ENCODE measurements around the gene C12orf60.

The C12orf60 gene

DNA sequence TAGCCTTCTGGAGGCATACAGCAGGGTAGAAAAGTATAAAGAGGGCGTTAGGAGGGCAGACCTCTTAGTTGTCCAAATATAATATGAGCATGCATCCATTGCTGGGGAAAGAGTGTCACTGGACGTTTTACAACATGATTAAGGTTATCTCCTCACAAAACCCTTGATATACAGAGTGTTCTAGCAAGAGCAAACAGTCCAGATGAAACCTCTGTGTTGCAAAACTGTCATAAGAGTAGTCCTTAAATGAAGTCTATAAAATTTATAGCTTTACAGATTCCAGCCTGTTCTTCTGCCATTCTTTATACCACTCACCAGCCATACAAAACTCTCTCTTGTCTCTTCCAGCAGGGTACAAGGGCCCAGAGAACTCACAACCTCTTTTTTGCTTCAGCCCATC is 21.9 kb upstream of the C12orf60 start:
- Histone ChIP-seq H3K9me3 (ENCODE audit: control insufficient read depth, insufficient read depth, low read depth, low read length) (no peaks in the 10 kb centered on the region), H3K4me3 (ENCODE audit: low read depth, low read length) (no peak overlapping the region), H3K36me3 (ENCODE audit: control insufficient read depth in 2 of 2, insufficient read depth in 1 of 2, low read length in 2 of 2) (peaks cover 8 to 27% of the 10 kb centered on the region in 2 experiments; a peak in 2 of 3 replicates), H3K27ac (ENCODE audit: extremely low read depth, low read depth, low read length) (no peak overlapping the region), H3K4me1 (ENCODE audit: control insufficient read depth, insufficient read depth, low read length) (peaks cover 7% of the 10 kb centered on the region; the same call in 1 of the 2 replicates)
- ChIA-PET POLR2A (interaction anchor here (2.0 kb wide), 2 partner anchors 10 to 12 kb away, joined by 6 to 8 read pairs; a partner anchor contains a TSS), CTCF (interaction anchor here (0.6 to 0.8 kb wide), 3 partner anchors 11 to 766 kb away, joined by 3 to 4 read pairs (median 4); no protein-coding TSS in a partner anchor)
- no peak for TF ChIP-seq ZNF132 (tag by site-specific recombination; IDR thresholded peaks at IDR 0.05; ENCODE audit: borderline replicate concordance)
- no peak for TF ChIP-seq ZNF785 (tag by site-specific recombination; IDR thresholded peaks at IDR 0.05)
- no peak for TF ChIP-seq ZNF629 (tag by site-specific recombination; IDR thresholded peaks at IDR 0.05)
- TF ChIP-seq ZBTB21 (tag by site-specific recombination; IDR thresholded peaks at IDR 0.05), result no peak
- TF ChIP-seq, protein P1, sequence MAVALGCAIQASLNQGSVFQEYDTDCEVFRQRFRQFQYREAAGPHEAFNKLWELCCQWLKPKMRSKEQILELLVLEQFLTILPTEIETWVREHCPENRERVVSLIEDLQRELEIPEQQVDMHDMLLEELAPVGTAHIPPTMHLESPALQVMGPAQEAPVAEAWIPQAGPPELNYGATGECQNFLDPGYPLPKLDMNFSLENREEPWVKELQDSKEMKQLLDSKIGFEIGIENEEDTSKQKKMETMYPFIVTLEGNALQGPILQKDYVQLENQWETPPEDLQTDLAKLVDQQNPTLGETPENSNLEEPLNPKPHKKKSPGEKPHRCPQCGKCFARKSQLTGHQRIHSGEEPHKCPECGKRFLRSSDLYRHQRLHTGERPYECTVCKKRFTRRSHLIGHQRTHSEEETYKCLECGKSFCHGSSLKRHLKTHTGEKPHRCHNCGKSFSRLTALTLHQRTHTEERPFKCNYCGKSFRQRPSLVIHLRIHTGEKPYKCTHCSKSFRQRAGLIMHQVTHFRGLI (tag by site-specific recombination; IDR thresholded peaks at IDR 0.05), result no peak
- TF ChIP-seq ZNF558 (tag by site-specific recombination; IDR thresholded peaks at IDR 0.05), result no peak
- no peak for TF ChIP-seq ZBTB8A (tag by site-specific recombination; IDR thresholded peaks at IDR 0.05)
- no peak for TF ChIP-seq ZIC2 (tag by site-specific recombination; IDR thresholded peaks at IDR 0.05)
- TF ChIP-seq ZNF837 (tag by site-specific recombination; IDR thresholded peaks at IDR 0.05), result no peak
- no peak for TF ChIP-seq ZNF223 (tag by site-specific recombination; IDR thresholded peaks at IDR 0.05)
- TF ChIP-seq, protein P2, sequence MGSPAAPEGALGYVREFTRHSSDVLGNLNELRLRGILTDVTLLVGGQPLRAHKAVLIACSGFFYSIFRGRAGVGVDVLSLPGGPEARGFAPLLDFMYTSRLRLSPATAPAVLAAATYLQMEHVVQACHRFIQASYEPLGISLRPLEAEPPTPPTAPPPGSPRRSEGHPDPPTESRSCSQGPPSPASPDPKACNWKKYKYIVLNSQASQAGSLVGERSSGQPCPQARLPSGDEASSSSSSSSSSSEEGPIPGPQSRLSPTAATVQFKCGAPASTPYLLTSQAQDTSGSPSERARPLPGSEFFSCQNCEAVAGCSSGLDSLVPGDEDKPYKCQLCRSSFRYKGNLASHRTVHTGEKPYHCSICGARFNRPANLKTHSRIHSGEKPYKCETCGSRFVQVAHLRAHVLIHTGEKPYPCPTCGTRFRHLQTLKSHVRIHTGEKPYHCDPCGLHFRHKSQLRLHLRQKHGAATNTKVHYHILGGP (tag by site-specific recombination; IDR thresholded peaks at IDR 0.05), result no peak
- TF ChIP-seq, protein P3, sequence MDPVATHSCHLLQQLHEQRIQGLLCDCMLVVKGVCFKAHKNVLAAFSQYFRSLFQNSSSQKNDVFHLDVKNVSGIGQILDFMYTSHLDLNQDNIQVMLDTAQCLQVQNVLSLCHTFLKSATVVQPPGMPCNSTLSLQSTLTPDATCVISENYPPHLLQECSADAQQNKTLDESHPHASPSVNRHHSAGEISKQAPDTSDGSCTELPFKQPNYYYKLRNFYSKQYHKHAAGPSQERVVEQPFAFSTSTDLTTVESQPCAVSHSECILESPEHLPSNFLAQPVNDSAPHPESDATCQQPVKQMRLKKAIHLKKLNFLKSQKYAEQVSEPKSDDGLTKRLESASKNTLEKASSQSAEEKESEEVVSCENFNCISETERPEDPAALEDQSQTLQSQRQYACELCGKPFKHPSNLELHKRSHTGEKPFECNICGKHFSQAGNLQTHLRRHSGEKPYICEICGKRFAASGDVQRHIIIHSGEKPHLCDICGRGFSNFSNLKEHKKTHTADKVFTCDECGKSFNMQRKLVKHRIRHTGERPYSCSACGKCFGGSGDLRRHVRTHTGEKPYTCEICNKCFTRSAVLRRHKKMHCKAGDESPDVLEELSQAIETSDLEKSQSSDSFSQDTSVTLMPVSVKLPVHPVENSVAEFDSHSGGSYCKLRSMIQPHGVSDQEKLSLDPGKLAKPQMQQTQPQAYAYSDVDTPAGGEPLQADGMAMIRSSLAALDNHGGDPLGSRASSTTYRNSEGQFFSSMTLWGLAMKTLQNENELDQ (tag by site-specific recombination; IDR thresholded peaks at IDR 0.05; ENCODE audit: low read depth), result no peak
- no peak for TF ChIP-seq ZNF473 (tag by site-specific recombination; IDR thresholded peaks at IDR 0.05)
- no peak for TF ChIP-seq ZBTB1 (tag by site-specific recombination; IDR thresholded peaks at IDR 0.05)
- TF ChIP-seq, protein P4, sequence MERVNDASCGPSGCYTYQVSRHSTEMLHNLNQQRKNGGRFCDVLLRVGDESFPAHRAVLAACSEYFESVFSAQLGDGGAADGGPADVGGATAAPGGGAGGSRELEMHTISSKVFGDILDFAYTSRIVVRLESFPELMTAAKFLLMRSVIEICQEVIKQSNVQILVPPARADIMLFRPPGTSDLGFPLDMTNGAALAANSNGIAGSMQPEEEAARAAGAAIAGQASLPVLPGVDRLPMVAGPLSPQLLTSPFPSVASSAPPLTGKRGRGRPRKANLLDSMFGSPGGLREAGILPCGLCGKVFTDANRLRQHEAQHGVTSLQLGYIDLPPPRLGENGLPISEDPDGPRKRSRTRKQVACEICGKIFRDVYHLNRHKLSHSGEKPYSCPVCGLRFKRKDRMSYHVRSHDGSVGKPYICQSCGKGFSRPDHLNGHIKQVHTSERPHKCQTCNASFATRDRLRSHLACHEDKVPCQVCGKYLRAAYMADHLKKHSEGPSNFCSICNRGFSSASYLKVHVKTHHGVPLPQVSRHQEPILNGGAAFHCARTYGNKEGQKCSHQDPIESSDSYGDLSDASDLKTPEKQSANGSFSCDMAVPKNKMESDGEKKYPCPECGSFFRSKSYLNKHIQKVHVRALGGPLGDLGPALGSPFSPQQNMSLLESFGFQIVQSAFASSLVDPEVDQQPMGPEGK (tag by site-specific recombination; IDR thresholded peaks at IDR 0.05), result no peak
- TF ChIP-seq ZNF37A (tag by site-specific recombination; IDR thresholded peaks at IDR 0.05), result no peak
- TF ChIP-seq MZF1 (tag by site-specific recombination; IDR thresholded peaks at IDR 0.05; ENCODE audit: borderline replicate concordance), result no peak
- no peak for TF ChIP-seq ZNF341 (tag by site-specific recombination; IDR thresholded peaks at IDR 0.05; ENCODE audit: low read depth)
- TF ChIP-seq KLF10 (tag by site-specific recombination; IDR thresholded peaks at IDR 0.05), result no peak
- TF ChIP-seq ZNF174 (tag by site-specific recombination; IDR thresholded peaks at IDR 0.05), result no peak
